Measurements from ENCODE around the gene GIPR. TPM values are rescaled to one million over a fixed set of nuclear protein-coding genes. Genes with fewer than 3 reads are reported as not detected.

Gene GIPR
- polyA plus RNA-seq, 1 donor from 2014 or later: 6.4 TPM

- no peaks in the 10 kb centered on the region for H3K27me3 ChIP-seq (ENCODE audit: insufficient read depth, low read depth, low read length)
- no peaks in the 10 kb centered on the region for H3K9me2 ChIP-seq (ENCODE audit: insufficient read depth, low read length)
- H3K27ac ChIP-seq (ENCODE audit: low read length): no peak overlapping the region
- no peaks in the 10 kb centered on the region for H4K20me1 ChIP-seq (ENCODE audit: insufficient read depth)
- no peaks in the 10 kb centered on the region for H3F3A ChIP-seq (ENCODE audit: insufficient read depth, low read length, poor library complexity, severe bottlenecking)
- no peaks in the 10 kb centered on the region for H3K9me3 ChIP-seq (ENCODE audit: low read length)
- no peak overlapping the region for H3K4me2 ChIP-seq (ENCODE audit: low read length)
- no peak overlapping the region for H2AFZ ChIP-seq (ENCODE audit: low read depth, low read length)
- no peak overlapping the region for H3K9ac ChIP-seq (ENCODE audit: low read length)
- H3K4me3 ChIP-seq (ENCODE audit: low read length): no peak overlapping the region
- TF ChIP-seq EP300 (conservative IDR thresholded peaks at IDR 0.05; ENCODE audit: poor library complexity, severe bottlenecking): no peak
- no peak for TF ChIP-seq RAD21 (conservative IDR thresholded peaks at IDR 0.05)
- TF ChIP-seq POLR2AphosphoS5 (IDR thresholded peaks at IDR 0.05): no peak
- TF ChIP-seq CTCF (IDR thresholded peaks at IDR 0.05; ENCODE audit: poor library complexity, severe bottlenecking): no peak
- no peak for TF ChIP-seq SMC3 (conservative IDR thresholded peaks at IDR 0.05; ENCODE audit: poor library complexity)
- no peak for TF ChIP-seq EZH2 (IDR thresholded peaks at IDR 0.05; ENCODE audit: borderline replicate concordance, insufficient read depth, low read length, poor library complexity, severe bottlenecking)
- no peak for TF ChIP-seq REST (IDR thresholded peaks at IDR 0.05; ENCODE audit: borderline replicate concordance)
- no peak for TF ChIP-seq TAF1 (IDR thresholded peaks at IDR 0.05; ENCODE audit: low read depth)
- TF ChIP-seq MXI1 (conservative IDR thresholded peaks at IDR 0.05; ENCODE audit: poor library complexity, severe bottlenecking): no peak
- H3K36me3 ChIP-seq (ENCODE audit: insufficient read depth, low read length): no peaks in the 10 kb centered on the region
- peaks cover 9% of the 10 kb centered on the region for H3K79me2 ChIP-seq (replicated peaks; ENCODE audit: insufficient read depth, low read length)
Measured at GRCh38 chr19:45710356-45711130, 42.5 kb downstream of the GIPR start.

- Histone ChIP-seq H3K9me3 (ENCODE audit: low read length) (no peaks in the 10 kb centered on the region), H2AFZ (ENCODE audit: low read depth, low read length) (no peak overlapping the region), H3K27ac (ENCODE audit: low read length) (no peak overlapping the region), H3K27me3 (ENCODE audit: insufficient read depth, low read depth, low read length) (no peaks in the 10 kb centered on the region), H3K9ac (ENCODE audit: low read length) (no peak overlapping the region), H3K4me3 (ENCODE audit: low read length) (no peak overlapping the region), H3K9me2 (ENCODE audit: insufficient read depth, low read length) (no peaks in the 10 kb centered on the region), H3K4me2 (ENCODE audit: low read length) (no peak overlapping the region), H3K79me2 (replicated peaks; ENCODE audit: insufficient read depth, low read length) (peaks cover 23% of the 10 kb centered on the region), H3K36me3 (ENCODE audit: insufficient read depth, low read length) (no peaks in the 10 kb centered on the region), H3F3A (ENCODE audit: insufficient read depth, low read length, poor library complexity, severe bottlenecking) (no peaks in the 10 kb centered on the region), H4K20me1 (ENCODE audit: insufficient read depth) (no peaks in the 10 kb centered on the region)
- no peak for TF ChIP-seq RAD21 (conservative IDR thresholded peaks at IDR 0.05)
- TF ChIP-seq MXI1 (conservative IDR thresholded peaks at IDR 0.05; ENCODE audit: poor library complexity, severe bottlenecking): no peak
- no peak for TF ChIP-seq EP300 (conservative IDR thresholded peaks at IDR 0.05; ENCODE audit: poor library complexity, severe bottlenecking)
- no peak for TF ChIP-seq REST (IDR thresholded peaks at IDR 0.05; ENCODE audit: borderline replicate concordance)
- no peak for TF ChIP-seq TAF1 (IDR thresholded peaks at IDR 0.05; ENCODE audit: low read depth)
- no peak for TF ChIP-seq SMC3 (conservative IDR thresholded peaks at IDR 0.05; ENCODE audit: poor library complexity)
- TF ChIP-seq CTCF (IDR thresholded peaks at IDR 0.05; ENCODE audit: poor library complexity, severe bottlenecking): no peak
- TF ChIP-seq EZH2 (IDR thresholded peaks at IDR 0.05; ENCODE audit: borderline replicate concordance, insufficient read depth, low read length, poor library complexity, severe bottlenecking): no peak
- TF ChIP-seq POLR2AphosphoS5 (IDR thresholded peaks at IDR 0.05): no peak
Measured at GRCh38 chr19:45711851-45712698, 44.1 kb downstream of the GIPR start.
